ENCODE data around the gene CHTF18. TPM values are rescaled to one million over a fixed set of nuclear protein-coding genes. Genes with fewer than 3 reads are reported as not detected.

The CHTF18 gene
- total and polyA plus RNA-seq, 2 experiments from 2014 or later: 61.3 to 129 TPM

GRCh38 chr16:760065-760464 is 28.4 kb upstream of the CHTF18 start:
- Histone ChIP-seq H3F3A (replicated peaks; ENCODE audit: low read depth) (no peaks in the 10 kb centered on the region), H3K4me1 (ENCODE audit: insufficient read depth) (no peaks in the 10 kb centered on the region), H2AFZ (no peak overlapping the region), H3K27ac (ENCODE audit: low read depth) (no peak overlapping the region), H4K20me1 (replicated peaks; ENCODE audit: insufficient read depth) (no peaks in the 10 kb centered on the region), H3K9me2 (ENCODE audit: insufficient read depth) (no peaks in the 10 kb centered on the region), H3K4me2 (no peak overlapping the region), H3K36me3 (ENCODE audit: insufficient read depth) (no peaks in the 10 kb centered on the region), H3K79me2 (replicated peaks; ENCODE audit: insufficient read depth) (no peaks in the 10 kb centered on the region), H3K4me3 (no peak overlapping the region), H3K27me3 (ENCODE audit: insufficient read depth) (no peaks in the 10 kb centered on the region)
- no peaks in the 10 kb centered on the region for H3K36me3 Mint-ChIP-seq (ENCODE audit: low read depth)
- H3K4me1 Mint-ChIP-seq: no peaks in the 10 kb centered on the region; the same call in 1 of the 3 replicates
- DNase-seq (ENCODE audit: low spot score) (no peak), ATAC-seq (no peak)
- H3K4me3 Mint-ChIP-seq: no peak overlapping the region
- H3K9me3 Mint-ChIP-seq: no peaks in the 10 kb centered on the region; the same call in 1 of the 3 replicates
- H3K27me3 Mint-ChIP-seq (ENCODE audit: insufficient read depth, low read depth, poor library complexity): peaks cover 10% of the 10 kb centered on the region
- no peak for TF ChIP-seq ETS1 (IDR thresholded peaks at IDR 0.05)
- TF ChIP-seq ZNF114 (CRISPR knock-in tag; IDR thresholded peaks at IDR 0.05): no peak
- no peak for TF ChIP-seq ZNF462 (CRISPR knock-in tag; IDR thresholded peaks at IDR 0.05)
- no peak for TF ChIP-seq REST (IDR thresholded peaks at IDR 0.05; ENCODE audit: unreplicated experiment)
- TF ChIP-seq NANOG (IDR thresholded peaks at IDR 0.05; ENCODE audit: borderline replicate concordance): no peak
- no peak for TF ChIP-seq JUNB (IDR thresholded peaks at IDR 0.05; ENCODE audit: unreplicated experiment)
- no peak for TF ChIP-seq STAT1 (IDR thresholded peaks at IDR 0.05; ENCODE audit: unreplicated experiment)
- TF ChIP-seq EZH2phosphoT487 (IDR thresholded peaks at IDR 0.05; ENCODE audit: unreplicated experiment): no peak
- no peak for TF ChIP-seq POLR2AphosphoS5 (IDR thresholded peaks at IDR 0.05; ENCODE audit: low read depth)
- TF ChIP-seq ZNF331 (CRISPR knock-in tag; IDR thresholded peaks at IDR 0.05; ENCODE audit: low read depth): no peak
- no peak for TF ChIP-seq CTCF (conservative IDR thresholded peaks at IDR 0.05; ENCODE audit: low read depth in 2 of 2)
- TF ChIP-seq EZH2 (IDR thresholded peaks at IDR 0.05; ENCODE audit: low read depth, unreplicated experiment): no peak
- no peak for TF ChIP-seq CREB1 (CRISPR knock-in tag; IDR thresholded peaks at IDR 0.05; ENCODE audit: low read depth)
- H3K27ac Mint-ChIP-seq: no peak overlapping the region; the same call in 1 of the 2 replicates
